LoVo (cell line): ENCODE measurements around the gene PACRG.

Source experiments
- DNase-seq: peaks from one replicate; pipeline ENCODE4 v3.0.0-alpha.2; 2016; ENCODE audit warnings: low spot score

The PACRG gene

DNA sequence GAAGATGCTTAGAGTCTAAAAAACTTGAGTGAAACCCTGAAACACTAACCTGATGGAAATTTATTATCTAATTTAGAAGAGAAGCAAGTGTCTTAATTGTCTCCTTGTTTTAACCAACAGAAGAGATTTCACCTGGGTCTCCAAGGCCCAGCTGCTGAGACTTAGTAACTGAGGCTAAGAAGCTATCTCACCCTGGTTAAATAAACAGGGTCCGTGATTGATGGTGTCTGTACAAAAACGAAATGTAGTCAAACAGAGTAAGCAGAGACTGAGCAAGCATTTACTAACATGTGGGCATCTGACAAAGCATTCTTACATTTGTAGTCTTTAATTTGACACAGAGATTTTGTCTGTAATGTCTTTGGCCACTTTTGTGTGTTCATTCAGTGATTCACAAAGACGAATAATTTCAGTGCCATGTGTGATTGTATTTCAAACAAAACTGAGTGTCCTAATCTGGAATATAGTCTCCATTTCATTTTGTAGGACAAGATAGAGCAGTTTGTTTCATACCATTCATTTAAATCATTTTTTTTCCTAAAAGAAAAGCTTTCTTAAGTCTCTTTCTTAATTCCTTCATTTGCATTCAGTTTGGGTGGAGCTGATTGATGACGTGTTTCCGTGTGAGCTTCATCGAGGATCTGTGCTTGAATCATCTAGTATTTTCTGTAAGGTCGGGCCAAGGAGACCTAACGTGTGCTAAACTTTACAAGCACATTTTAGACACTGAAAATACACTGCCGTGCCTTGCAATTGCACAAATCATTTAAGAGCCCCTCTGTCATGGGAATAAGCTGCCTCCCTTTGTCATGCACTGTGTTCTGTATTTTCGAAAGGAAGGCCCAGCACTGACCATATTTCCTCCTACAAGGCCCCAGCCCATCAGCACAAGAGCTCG, 516.2 kb downstream of the PACRG start:
- no peak for DNase-seq

DNA sequence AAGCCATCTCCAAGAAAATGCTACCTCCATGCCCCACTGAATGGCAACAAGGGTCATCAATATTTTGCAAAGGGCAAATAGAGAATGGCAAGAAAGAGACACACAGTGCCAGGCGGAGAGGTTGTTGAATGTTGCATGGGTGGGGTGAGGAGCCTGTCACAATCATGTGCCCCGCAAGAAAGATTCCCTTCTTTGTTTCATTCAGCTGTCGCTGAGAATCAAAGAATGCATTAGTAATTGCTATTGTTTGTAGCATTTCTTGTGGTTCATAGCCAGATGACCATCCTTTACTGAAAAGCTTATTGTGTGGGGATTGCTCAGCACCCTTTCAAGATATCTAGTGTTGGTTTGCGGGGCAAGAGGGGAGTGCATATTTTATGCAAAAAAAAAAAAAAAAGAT, 520.3 kb downstream of the PACRG start:
- no peak for DNase-seq

DNA sequence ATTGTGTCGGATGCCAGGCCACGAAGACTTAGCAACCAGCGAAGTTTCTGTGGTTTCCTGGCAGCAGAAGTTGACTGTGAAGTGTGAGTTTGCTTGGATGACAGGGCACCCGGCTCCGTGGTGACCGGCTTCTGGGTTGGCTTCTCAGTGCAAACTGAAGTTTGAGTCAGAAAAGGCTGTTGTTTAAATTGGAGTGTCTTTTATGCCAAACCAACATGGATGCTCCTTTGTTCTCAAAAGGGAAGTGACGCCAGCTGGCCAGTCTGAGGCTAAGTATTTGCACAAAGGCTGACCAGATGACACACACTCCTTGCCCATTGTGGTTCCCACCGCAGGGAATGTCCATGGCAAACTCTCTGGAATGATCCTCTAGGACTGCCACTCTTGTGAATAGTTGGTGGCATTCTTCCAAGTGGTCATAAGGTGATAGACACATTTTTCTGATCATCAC, 521.9 kb downstream of the PACRG start:
- DNase-seq = no peak

DNA sequence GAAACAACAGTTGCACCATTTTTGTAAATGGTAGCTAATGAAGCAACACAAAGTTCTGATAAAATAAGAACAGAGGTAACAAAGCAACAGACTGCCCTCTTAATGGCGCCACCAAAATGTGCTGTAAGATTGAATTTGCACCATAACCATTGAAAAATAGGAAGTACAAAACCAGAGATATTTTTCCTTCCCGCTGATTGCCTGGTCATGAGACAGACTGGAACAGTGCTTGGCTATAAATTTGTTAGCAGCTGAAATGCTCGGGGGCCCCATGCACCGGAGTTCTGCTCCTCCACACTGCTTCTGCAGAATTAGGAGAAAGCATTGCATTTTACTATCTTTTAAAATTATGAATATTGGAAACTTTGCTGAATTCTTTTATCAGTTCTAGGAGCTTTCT, 522.3 kb downstream of the PACRG start:
- no peak for DNase-seq

DNA sequence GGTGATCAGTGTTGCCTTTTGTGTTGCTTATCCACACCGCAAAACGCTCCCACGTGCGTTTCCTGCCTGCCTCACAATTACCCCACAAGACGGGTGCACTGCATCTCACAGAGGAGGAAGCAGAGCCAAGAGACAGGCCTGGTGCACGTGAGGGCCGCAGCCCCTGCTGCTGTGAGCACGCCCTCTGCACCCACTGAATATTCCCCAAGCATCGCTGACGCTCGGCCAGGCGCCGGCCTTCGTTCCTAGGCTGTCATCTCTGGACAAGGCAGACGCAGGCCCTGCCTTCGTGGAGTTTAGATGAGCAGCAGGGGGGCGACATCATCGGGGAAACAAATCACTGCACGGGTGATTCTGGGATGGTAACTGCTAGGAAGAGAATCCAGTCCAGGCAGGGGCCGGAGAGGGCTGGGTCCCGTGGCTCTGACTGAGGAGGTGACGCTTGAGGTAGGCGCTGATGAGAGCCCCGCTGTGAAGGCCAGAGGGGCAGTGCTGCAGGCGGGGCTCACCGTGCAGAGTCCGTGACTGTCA, 524.4 kb downstream of the PACRG start:
- no peak for DNase-seq

DNA sequence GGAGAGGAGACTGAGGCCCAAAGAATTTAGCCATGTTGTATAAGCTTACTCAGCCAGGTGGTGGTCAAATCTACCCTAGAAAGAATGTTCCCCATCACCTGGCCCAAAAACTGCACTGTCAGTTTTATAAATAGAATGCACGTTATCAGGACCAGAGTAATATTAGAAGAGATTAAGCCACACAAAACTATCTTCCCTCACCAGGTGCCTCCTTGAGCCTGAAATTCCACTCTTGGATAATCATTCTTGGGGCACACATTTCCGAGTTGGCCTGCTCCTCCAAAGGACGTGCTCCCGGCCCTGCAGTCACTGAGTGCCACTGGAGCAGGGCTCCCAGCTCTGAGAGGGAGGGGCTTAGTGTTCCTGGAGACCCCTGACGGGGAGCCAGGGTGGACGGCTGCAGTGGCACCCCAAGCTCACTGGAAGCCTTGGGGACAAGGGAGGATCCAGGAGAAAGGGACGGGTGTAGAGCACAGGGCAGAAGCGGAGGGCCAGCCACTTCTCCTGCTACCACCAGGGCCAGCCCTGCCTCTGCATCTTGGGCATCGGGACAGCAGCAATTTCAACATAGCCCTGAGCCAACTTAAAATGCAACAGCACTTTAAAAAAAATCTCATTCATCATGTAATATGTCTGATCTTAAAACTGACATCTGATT, 525.9 kb downstream of the PACRG start:
- no peak for DNase-seq

DNA sequence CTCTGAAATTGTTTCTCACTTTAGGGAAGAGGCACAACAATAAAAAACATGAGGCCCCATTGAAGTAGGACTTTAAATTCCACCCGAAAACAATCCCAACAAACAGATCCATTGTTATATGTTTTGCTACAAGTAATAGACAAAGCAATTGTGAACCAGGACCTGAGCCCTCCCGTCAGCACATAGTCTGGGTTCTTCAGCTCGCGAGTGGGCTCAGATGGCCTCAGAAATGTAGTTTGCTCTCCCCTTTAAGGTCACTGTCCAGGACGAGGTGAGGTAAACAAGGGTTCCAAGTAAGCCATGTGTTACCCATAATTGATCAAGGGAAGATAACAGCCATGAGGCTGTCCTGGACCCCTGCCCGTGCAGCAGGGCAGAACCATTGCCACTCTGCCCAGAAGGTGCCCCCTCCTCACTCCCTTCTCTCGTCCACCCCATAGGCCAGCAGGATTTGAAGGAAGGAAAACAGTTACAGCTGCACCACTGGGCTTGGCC, 526.6 kb downstream of the PACRG start:
- DNase-seq = no peak

DNA sequence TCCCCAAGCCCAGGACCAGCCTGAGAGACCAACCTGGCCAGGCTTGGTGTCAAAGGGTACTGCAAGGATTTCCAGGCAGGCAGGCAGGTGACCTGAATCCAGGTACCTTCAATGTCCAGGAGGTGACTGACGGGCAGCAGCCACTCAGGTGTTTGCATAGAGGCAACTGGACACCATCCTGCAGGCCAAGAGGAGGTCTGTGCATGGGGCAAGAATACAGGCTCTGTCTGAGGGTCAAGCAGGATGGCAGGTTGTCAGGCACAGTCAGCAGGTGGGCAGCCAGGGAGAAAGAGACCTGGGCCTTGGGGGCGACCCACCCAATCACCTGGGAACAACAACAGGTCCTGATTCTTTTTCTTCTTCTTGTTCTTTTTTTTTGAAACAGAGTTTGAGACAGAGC, 527.5 kb downstream of the PACRG start:
- no peak for DNase-seq

DNA sequence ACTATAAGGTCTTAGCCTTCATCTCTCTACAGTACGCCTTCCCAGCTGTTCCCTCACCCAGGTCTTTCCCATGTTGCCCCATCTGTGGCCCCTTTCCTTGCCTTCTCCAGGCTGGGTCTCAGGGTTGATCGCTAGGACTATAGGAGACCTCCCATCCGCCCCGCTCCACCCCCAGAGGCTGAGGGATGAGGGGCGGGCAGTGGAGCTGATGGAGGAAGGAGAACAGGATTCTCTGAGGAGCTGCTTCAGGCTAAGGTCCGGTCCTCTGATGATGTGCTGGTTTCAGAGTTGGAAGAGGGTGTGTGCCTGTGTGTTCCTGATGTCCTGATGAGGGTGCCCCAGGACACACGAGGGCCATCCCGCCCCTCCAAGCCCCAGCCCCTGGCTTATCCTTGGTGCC, 531.9 kb downstream of the PACRG start:
- no peak for DNase-seq

DNA sequence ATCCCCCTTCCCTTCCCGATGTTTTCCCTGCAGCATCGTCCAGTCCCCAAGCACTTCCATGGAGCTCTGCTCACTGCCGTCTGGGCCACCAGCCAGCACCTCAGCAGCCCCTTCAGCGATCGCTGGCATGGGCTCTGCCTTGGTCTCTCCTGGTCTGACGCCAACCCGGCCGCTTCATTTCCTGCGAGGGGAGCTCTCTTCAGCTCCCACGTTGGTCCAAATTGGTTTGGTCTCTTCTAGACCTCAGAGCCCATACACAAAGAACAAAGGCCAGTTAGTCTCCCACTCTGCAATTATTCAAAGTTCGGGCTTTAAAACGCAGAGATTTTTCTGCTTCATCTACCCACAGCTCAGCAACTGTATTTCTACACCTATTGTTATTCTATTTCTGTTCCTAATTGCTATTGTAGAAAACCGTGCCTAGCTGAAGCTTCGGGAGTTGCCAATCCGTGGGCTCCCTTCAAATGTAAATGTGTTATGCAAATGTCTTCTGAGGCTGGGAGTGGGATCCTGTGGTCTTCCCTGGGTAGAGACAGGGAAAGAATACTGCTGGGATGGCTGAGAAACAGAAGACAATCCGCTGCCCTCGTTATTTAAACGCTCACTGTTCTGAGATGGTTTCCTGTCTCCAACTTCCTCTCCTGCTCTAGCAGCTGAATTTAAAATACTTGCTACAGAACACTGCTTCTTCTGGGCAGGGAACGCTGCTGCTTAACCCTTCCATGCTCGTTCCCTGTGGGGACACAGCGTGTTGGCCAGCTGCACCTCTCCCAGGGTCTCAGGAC, 532.5 kb downstream of the PACRG start:
- DNase-seq = no peak

DNA sequence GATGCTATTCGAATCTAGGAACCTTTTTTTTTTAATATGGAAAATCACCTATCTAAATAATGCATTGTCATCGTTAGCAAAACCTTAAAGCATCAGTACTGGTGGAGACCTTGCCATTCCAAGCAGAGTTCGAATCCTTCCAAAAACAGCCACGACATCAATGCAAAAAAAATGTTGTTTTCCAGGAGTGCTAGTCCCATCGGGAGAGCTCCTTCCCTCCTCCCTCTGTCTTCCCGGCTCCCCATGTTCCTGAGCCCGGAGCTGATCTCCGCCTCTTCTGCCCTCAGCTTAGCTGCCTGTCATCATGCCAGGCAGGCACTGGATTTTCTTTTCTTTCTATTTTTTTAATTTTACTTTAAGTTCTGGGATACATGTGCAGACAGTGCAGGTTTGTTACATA, 533.1 kb downstream of the PACRG start:
- no peak for DNase-seq

DNA sequence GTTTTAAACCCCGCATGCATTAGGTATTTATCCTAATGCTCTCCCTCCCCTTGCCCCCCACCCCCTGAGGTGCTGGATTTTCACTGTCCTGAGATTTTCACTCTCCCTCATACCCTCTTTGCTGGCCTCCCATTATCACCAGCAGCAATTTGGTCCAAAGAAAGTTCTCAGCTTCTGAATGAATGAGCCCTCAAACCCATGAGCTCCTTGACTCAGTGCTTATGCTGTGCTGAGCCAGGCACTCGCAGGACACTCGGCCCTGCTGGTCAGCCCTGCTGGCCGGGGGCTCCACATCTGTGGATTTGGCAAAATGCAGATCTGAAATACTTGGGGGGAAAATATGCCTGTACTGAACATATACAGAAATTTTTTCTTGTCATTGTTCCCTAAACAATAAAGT, 533.6 kb downstream of the PACRG start:
- no peak for DNase-seq

DNA sequence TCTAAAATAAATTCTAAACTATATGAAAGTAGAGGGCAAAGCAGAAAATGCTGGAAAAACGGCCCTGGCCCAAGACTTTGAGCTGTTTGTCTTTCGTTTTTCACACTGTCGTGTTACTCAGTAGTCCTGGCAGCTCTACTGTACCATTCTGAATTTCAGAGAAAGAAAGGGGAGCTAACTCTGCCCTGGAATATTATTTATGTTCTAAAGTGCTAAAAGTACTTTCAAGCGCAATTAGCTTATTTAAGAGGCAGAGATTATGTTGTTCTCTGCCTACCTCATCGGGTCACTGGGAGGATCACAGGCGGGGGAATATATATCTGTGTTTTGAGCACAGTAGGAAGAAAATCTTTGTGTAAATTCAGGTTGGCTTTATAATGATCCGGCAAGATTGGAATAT, 534.3 kb downstream of the PACRG start:
- no peak for DNase-seq

DNA sequence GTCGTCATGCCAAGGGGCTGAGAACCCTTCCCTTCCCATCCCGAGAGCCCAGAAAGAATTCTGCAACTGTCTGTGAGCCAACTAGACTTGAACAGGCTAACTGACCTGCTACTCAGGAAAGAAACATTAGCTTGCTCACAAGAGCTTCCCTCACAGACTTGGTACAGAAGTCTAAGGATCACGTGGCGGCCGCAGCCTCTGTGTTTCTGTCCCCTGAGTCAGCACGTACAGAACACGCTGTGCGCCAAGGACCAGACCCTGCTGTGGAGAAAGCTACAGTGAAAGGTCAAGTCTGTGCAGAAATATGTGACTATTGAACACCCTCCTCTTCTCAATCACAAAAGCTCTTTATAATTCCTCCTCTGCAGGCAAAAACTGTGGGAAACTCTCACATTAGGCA, 535.4 kb downstream of the PACRG start:
- no peak for DNase-seq

DNA sequence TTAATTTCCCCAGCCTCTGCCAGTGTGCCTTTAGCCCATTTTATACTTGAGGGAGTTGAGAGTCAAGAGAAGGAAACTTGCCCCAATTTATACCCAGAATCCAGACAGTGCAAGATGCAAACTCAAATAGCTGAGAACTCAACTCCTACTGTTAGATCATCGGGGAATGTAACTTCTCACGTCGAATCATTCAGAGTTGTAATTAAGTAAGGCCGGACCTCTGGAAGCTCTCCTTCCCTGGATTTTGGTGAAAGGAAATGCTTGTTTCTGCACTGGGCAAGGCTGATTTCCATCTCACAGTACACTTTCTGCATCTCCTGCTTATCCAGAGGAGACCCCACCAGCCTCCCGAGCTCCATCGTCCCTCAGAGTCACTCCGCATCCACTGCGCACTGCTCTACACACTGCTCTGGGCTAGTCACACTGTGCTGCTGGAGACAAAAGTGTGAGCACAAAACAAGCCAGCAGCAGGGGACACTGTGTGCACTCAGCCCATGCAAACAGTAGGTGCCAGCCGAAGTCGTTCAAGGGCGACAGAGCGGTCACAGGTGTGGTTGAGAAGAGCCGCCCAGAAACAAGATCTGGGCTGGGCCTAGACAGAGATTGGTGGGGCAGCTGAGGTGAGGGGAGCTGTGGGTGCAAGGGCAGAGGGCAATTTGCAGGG, 536.4 kb downstream of the PACRG start:
- no peak for DNase-seq

DNA sequence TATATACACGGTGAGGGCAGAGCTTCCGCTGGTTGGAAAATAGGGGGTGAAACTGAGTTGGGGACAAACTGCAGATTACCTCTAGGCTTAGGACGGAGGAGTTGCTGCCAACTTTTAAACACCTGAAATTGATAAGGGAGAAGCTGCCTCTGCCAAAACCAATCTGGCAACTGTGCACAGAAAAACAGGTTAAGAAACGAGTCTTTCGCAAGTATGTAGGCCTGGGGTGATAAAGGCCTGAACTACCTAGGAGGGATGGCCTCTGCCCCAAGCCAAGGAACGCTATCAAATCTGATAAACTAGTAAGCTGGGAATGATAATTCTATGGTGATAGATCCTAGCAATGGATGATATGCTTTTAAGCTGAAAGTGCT, 536.9 kb downstream of the PACRG start:
- DNase-seq = no peak

DNA sequence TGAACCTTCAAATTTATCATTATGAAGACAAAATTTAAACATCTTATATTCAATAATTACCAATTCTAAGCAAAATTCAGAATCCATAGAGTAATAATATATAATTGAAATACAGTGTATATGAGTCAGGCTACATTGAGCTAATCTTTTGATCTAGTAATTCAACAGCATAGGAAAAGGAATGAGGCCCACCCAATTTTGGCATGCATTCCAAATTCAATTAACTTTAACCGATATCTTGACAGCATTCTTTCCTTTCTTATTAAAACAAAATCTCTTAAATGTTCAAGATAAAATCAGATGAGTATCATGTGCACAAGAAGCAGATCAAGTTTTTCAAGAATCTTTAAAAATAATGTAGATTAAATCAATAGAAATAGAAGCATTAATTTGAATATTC, 553.9 kb downstream of the PACRG start:
- no peak for DNase-seq

DNA sequence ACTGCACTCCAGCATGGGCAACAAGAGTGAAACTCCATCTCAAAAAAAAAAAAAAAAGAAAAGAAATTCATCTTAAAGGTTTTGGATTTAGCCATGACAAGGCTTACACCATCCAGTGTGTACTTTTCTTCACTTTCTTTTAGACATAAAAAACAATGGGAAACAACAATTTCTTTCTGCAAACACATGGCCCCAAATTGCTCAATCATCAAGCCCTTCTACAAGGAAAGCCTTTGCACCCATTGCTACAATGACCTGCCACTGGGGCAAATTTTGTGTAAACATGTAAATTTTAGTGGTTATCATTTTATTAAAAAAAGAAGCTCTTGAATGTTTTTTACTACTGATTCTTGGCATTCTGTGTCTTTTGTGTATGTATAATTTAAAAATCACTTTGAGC, 554.9 kb downstream of the PACRG start:
- no peak for DNase-seq

DNA sequence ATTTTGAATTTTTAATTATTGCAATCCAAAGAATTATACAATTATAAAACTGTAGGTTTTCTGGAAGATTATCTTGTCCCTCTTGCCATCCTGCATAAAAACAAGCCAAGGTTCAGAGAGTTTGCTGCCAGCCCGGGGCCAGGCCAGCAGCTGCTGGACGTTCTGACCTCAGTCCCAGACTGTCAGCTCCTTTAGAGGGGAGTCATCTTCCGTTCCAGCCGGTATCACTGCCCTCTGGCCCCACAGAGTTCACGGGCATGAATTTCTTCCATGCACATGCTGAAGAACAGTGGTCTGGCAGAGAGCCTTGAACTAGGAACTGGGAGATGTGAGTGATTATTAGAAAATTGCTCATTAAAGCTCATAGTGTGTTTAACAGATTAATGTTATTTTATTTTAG, 556.4 kb downstream of the PACRG start:
- no peak for DNase-seq

DNA sequence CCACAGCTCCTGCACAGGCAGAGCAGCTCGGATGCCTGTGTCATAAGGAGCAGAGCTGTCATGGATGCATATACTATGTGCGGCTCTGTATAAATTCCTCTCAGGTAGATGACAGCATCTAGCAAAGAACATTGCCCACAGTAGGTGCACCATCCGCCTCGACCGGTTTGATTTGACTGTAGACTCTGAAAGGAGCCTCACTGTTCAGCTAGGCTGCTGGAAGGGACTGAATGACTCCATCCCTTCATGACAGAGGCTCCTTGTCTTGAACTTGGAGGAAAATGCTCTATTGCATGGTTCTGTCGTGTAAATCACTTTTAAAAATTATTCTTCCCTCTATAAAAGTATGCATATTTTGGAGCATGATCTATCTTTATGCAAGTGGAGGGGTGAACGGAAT, 557.9 kb downstream of the PACRG start:
- DNase-seq = no peak

DNA sequence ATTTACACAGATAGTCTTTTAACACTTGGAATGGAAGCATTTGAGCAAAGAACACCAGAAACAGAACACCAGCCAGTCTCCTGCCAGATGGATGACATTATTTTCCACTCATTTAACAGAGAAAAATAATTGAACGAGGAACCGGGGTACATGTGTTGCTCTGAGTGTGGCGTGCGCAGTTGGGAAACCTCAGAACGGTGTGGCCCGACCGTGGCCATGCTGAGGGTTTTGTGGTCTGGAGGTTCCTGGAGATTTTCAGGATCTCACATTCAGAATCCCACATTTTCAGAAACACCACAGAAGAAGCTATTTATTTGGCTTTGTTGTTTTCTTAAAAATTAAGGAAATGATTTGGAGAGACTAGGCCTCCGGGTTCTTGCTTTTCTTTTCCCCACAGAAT, 559.9 kb downstream of the PACRG start:
- no peak for DNase-seq

DNA sequence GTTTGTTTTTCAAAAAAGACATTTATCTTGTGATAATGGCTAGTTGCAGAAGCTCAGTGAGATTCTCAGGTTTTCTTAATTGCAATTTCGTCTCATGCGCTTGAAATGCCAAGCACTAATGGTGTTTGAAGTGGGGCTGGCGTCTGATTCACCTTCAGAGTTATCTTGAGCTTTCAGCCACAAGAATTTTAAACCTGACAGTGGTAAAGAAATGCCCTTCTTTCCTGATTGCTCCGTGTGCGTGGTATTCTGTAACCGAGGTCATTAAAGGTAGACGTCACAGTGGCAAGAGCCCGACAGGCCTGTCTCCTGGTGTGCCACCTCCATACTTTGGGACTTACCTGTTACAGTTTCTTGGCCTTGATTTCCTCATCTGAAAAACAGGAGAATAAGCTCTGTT, 560.3 kb downstream of the PACRG start:
- no peak for DNase-seq
